Stimulated activated CD8-positive, alpha-beta memory T cell treated with anti-CD3 and anti-CD28 coated beads, Interleukin-7, amount 100 ng/mL, for 48 hours (primary cell): ENCODE data around the gene CXCR6.

ENCODE experiments used
- DNase-seq, 2 donors: peaks; one replicate each; pipeline ENCODE4 v3.0.0-alpha.2; 2020; ENCODE audit warnings: low read depth in 1 of 2; ENCODE audit errors: extremely low read depth in 1 of 2

CXCR6 gene

GRCh38 chr3:45966950-45967640 lies 23.8 kb downstream of the CXCR6 start:
- no peak for DNase-seq

- DNase-seq = no peak
Observed at GRCh38 chr3:45967724-45968123, 24.5 kb downstream of the CXCR6 start.

DNA sequence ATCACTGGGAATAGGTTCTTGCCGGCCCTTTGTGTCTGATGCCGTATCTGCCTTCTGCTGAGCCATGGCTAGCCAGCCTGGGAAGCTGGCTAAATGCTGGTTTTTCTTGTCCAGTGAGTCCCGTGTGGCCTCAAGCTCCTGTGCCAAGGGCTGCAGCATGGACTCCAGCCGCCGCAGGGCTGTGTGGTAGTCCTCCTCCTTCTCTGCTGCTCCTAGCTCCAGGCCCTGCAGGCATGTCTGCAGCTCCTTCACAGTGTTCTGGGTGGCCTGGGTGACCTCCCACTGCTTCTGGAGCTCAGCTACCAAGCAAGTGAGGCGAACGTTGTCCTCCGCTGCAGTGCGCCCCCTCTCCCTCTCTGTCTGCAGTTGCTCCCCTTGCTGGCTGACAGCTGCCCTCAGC lies 24.9 kb downstream of the CXCR6 start:
- no peak for DNase-seq

GRCh38 chr3:45968706-45969105 lies 25.4 kb downstream of the CXCR6 start:
- no peak for DNase-seq

GRCh38 chr3:45969116-45969515 lies 25.9 kb downstream of the CXCR6 start:
- no peak for DNase-seq

GRCh38 chr3:45969953-45970352 lies 26.7 kb downstream of the CXCR6 start:
- no peak for DNase-seq

DNA sequence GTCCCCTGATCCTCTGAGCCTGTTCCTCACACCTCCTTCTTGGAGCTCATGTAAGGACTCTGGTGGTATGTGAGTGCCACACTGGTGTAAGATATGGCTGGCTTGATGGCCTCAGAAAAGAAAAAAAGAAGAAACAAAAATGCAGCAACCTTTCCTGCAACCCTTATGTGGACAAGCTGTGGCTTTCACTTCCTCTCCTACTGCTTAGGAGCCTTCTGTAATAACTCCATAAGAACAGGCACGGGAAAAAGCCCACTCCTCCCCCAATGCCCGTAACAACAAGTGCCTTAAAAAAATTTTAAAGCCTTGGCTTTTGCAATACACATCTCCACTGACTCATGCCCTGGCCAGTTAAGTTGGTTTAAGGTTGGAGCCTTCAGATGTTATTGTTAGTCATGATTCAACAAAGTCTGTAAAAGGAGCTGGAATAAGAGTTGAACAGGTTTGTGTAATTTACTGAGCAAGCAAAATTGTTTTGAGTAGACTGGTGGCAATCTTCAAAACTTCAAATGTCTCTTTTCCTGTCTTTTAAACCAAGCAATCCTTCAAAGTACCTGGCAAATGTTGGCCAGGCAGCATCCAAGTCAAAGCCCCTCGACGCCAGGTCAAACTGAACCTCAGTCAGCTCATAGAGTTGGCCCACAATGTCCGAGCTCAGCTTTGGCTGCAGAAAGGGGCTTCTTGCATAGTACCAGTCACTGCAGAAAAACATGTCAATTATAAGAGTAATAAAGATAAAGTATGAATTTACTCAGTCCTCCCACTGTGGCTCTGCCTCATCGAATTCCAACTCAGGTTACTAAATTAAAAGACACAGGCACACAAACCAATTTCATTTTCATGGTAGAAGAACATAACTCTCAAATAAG lies 29.5 kb downstream of the CXCR6 start:
- no peak for DNase-seq

- no peak for DNase-seq
Observed at GRCh38 chr3:45974686-45975085, 31.4 kb downstream of the CXCR6 start.

DNA sequence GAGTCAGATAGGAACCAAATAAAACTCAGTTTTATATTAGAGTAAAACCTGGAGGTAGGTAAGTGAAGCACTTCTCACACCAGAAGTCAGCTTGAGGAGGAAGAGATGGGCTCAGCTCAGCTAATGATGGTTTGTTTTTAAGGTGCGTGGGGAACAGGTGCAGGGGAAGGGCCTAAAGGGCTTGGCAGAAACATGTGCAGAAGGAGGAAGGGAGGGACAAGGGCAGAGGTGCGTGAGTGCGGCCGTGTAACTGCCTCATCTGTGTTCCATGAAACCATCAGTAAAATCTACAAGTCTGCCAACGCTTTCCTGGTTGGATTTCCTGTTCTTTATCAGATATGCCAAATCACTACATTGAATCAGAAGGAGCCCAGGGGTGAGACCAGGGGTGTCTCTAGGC lies 32.4 kb downstream of the CXCR6 start:
- DNase-seq = no peak

- no peak for DNase-seq
Observed at GRCh38 chr3:45976191-45977091, 33.2 kb downstream of the CXCR6 start.

DNA sequence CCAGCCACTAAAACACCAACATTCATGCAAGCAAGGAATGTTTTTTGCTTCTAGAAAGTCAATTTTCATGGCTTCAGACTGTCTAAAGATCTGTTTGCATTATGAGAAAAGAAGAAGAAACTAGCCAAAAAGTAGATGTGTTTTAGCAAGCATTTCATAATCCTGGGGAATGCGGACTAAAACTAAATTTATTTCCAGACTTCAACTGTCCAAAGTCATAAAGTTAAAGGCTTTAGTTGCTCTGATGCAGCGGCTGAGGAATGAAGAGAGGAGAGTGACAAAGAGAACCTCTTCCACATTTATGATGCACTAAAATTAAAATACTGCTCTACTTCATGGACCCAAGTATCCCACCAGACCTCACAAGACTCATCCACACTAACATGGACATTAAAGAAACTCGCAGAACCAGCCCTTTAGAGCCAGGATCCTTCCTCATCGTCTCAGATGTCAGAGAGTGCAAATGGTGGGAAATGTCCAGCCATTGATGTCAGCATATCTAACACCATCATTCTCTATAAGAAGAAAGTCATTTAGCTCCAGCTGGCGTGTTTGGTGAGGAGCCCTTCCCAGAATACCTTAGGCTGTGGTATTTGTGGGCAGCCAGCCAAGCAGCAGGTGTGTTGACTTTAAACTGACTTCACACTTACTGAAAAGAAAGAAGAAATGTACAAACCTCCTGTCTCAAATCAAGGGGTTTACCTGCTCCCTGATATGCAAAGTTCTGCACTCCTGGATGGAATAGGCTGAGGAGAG lies 34.9 kb downstream of the CXCR6 start:
- peak in 1 of 2 donors; percentile 62 for DNase-seq

- DNase-seq = no peak
Observed at GRCh38 chr3:45979378-45979777, 36.1 kb downstream of the CXCR6 start.

DNA sequence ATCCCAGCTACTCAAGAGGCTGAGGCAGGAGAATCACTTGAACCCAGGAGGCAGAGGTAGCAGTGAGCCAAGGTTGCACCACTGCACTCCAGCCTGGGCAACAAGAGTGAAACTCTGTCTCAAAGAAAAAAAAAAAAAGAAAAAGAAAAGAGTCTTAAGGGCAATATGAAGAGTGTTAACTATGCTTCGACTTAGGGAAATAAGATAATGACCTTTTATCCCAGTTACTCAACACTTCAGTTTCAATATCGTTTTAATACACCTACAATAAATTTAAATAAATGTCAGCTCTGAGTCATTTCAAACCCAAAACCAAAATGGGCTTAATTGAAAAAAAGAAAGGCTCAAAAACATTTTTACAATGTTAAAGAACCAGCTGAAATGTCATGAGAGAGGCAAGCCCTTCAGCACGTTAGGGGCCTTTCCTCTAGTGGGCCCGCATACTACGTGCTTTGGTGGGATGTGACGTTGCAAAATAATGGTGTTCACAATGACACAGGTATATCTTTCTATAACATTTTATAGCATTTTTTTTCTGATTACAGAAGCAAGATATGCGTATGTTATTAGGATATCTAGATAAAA lies 37.1 kb downstream of the CXCR6 start:
- no peak for DNase-seq

DNA sequence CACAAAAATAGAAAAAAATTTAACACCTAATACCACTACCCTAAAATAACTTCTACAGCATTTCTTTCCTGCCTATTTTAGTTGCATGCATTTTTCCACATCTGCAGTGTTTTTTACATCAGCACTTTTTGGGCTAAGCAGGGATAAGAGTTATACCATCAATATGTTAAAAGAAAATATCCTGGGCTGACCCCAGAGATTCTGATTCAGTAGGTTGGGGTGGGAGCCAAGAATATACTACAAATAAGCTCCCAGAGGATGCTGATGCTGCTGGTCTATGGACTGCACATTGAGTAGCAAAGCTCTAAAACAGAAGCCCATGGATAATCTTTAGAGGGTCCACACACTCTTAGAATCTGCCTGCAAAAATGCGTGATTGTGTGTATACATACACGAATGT lies 37.6 kb downstream of the CXCR6 start:
- DNase-seq = no peak

DNA sequence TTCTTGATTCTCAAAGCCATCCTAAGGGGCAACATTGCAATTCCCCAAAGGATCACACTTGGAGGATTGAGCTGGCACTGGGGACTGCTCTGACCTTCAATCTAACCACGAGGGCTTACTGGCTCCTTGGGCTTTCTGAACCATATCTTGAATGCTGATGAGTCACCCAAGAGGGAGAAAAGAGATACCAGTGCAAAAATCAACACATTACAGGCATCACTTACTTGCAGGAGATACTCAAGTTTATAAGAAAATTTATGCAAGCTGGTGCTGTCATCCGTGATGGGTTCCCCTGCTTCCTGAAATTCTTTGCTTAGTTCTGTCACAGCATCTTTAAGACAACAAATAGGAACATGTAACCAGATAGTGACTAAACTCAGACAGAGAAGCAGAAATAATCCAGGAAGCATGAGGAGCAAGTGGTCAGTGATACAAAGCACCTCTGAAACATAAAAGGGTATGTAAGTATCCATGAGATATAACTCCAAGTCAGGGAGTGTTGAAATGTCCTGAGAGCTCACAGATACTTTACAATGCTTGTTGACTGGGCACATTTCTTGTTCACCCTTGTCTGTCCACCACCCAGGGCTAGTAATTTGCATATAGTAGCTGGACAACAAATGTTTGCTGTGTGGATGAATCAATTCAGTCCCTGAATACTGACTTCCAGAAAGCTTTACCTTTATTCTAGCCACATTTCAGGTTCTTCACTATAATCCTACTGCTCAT lies 38.2 kb downstream of the CXCR6 start:
- no peak for DNase-seq

- DNase-seq = no peak
Observed at GRCh38 chr3:45983770-45984169, 40.5 kb downstream of the CXCR6 start.

DNA sequence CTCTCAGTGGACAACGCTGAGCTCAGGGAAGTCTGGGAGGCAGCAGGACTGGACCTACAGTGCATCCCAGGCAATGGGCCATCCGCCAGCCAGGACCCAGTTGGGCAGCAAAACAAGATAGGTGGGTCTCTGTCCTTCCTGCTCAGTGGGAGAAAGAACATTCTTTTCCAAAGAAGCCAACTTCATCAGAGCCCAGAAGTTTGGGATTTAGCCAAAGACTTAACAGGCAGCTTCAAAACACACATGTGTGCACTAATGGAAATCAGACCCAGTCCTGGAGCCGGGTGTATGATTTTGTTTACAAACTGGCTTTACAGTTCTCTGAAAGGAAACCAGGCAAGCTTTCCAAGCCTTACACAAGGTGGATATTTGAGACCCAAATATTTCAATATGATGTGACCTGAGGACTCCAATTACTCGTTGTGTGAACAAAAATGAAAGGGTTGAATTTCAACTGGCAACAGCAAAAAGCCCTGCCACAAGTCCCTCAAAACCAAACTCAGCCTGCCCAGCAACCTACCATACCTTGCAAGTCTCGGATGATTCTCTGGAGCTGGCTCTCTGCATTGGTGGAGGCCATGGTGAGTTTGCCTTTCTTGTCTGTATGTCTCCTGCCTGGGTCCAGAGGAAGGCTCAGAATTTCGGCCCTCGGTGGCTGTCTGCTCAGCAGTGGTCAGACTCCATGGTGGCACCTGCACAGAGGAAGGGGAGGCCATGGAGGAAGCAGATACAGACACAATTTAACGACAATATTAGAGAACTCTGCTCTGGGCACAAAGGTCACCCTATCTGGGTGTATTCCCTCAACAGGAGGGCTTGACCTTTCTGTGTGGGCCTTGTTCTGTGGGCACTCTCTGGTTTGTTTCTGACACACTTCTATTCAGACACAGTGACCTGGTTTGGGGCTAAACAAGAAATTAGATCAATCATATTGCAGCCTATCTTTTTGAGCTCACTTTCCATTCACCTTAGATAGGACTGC lies 41.4 kb downstream of the CXCR6 start:
- no peak for DNase-seq

DNA sequence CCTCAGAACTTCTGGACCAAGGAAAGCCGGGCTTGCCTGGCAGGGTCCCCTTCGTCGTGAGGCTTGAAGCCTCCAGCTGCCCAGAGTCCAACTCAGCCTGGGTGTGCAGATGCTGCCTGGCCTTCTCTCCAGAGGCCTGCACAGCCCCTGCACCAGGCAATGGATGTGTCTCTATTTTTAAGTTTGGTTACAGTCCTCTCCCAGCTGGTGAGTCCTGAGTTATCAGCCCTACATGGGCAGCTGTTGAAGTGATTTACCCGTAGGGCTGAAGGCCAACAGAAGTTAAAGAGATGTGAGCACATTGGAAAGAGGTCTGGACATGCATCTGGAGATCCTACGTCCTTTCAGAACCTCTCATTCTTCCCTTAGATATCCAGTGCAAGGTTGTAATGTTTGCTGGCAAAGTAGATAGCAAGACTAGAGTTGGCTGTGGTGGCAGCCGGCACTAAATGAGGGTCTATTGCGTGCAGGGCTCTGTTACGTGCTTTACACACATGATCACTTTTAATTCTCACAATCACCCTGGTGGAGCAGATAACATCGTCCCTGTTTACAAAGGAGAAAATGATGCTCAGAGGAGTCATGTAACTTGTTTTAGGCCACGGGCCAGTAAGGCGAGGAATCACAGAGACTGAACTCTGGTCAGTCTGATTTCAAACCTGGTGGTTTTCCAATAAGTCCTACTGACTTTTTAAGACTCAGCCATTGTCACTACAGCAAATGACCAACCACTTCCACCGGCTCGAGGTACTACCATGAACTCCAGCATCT lies 42.5 kb downstream of the CXCR6 start:
- DNase-seq = no peak
